Stimulated activated CD4-positive, alpha-beta T cell treated with anti-CD3 and anti-CD28 coated beads, Interleukin-4, amount 100 ng/mL, for 24 hours (primary cell): ENCODE data around the gene TXK.

Source experiments
- DNase-seq: peaks from one replicate; pipeline ENCODE4 v3.0.0-alpha.2; 2020

TXK gene

GRCh38 chr4:48100256-48100655, 33.8 kb downstream of the TXK start:
- DNase-seq = no peak

GRCh38 chr4:48095441-48095840, 38.6 kb downstream of the TXK start:
- no peak for DNase-seq

GRCh38 chr4:48093991-48094416, 40.0 kb downstream of the TXK start:
- DNase-seq = peak; percentile 55

- no peak for DNase-seq
Measured at GRCh38 chr4:48090621-48091020, 43.4 kb downstream of the TXK start.

GRCh38 chr4:48085821-48086589, 48.0 kb downstream of the TXK start:
- DNase-seq = no peak

- no peak for DNase-seq
Measured at GRCh38 chr4:48082956-48083355, 51.1 kb downstream of the TXK start.

GRCh38 chr4:48081196-48081595, 52.9 kb downstream of the TXK start:
- no peak for DNase-seq

- no peak for DNase-seq
Measured at GRCh38 chr4:48079972-48080391, 54.1 kb downstream of the TXK start.

GRCh38 chr4:48078862-48079655, 55.0 kb downstream of the TXK start:
- DNase-seq = no peak

GRCh38 chr4:48078425-48078824, 55.6 kb downstream of the TXK start:
- no peak for DNase-seq

GRCh38 chr4:48074657-48075056, 59.4 kb downstream of the TXK start:
- DNase-seq = no peak

GRCh38 chr4:48073567-48074103, 60.4 kb downstream of the TXK start:
- DNase-seq = no peak

- DNase-seq = no peak
Measured at GRCh38 chr4:48071191-48071590, 62.9 kb downstream of the TXK start.

- no peak for DNase-seq
Measured at GRCh38 chr4:48069026-48069425, 65.0 kb downstream of the TXK start.

GRCh38 chr4:48068182-48068581, 65.9 kb downstream of the TXK start:
- no peak for DNase-seq

- DNase-seq = no peak
Measured at GRCh38 chr4:48067536-48067935, 66.5 kb downstream of the TXK start.

GRCh38 chr4:48065587-48066052, 68.4 kb downstream of the TXK start:
- DNase-seq = no peak

GRCh38 chr4:48064349-48064748, 69.7 kb downstream of the TXK start:
- DNase-seq = no peak

GRCh38 chr4:48058617-48059530, 75.2 kb downstream of the TXK start:
- no peak for DNase-seq

GRCh38 chr4:48051078-48051477, 83.0 kb downstream of the TXK start:
- no peak for DNase-seq

- no peak for DNase-seq
Measured at GRCh38 chr4:48049483-48049882, 84.6 kb downstream of the TXK start.

GRCh38 chr4:48047896-48048295, 86.2 kb downstream of the TXK start:
- no peak for DNase-seq

- peak; percentile 81 for DNase-seq
Measured at GRCh38 chr4:48047421-48047844, 86.6 kb downstream of the TXK start.
